IMR-90 (cell line): ENCODE results near the gene FNBP1. TPM values are rescaled to one million over a fixed set of nuclear protein-coding genes. Genes with fewer than 3 reads are reported as not detected.

ENCODE experiments used
- ELK1 ChIP-seq: fragments of 150-350 bp; IDR thresholded peaks from 2 replicates; pipeline ENCODE4 v1.6.1; 2016; ENCODE audit warnings: low read depth, mild to moderate bottlenecking, low read length, moderate library complexity, borderline replicate concordance
- NFE2L2 ChIP-seq: fragments of 150-350 bp; IDR thresholded peaks from 2 replicates; pipeline ENCODE4 v1.6.1; 2016; ENCODE audit warnings: low read depth, mild to moderate bottlenecking, low read length
- USF2 ChIP-seq: fragments of 150-350 bp; IDR thresholded peaks from 2 replicates; pipeline ENCODE4 v1.6.1; 2017; ENCODE audit warnings: mild to moderate bottlenecking, antibody characterized with exemption, low read length, low read depth
- polyA plus RNA-seq, 3 experiments: library from polyadenylated mRNA; depleted of rRNA; stranded (reverse); fragments of >200 nt; gene quantifications; 2 replicates each; pipeline ENCODE4 v1.2.3, GENCODE V29; 2012; ENCODE audit warnings: low replicate concordance in 1 of 3
- total RNA-seq: library from RNA; depleted of rRNA; stranded (reverse); fragments of >200 nt; gene quantifications from 2 replicates; pipeline ENCODE4 v1.2.3, GENCODE V29; 2012

FNBP1 gene
- total and polyA plus RNA-seq, 2 of the 4 experiments (the other 2 are of a cell fraction) = 10.3 to 15.4 TPM

- TF ChIP-seq USF2 (no peak), ELK1 (no peak), NFE2L2 (no peak)
Measured at GRCh38 chr9:130040984-130041647, 1.9 kb downstream of the FNBP1 start (continued).
